Endothelial cell of umbilical vein (primary cell): ENCODE results near the gene RTCB. TPM values are rescaled to one million over a fixed set of nuclear protein-coding genes. Genes with fewer than 3 reads are reported as not detected.

Experiments
- BruUV-seq: library from RNA; stranded (reverse); fragments of 400-500 nt; replicated peaks from 2 replicates; lab custom pipeline; 2021; lab: Mats Ljungman, UMichigan
- CTCF ChIA-PET: fragments of 300-600, 350-600 bp; sonication (Branson Sonifier 250); formaldehyde crosslinking; loops from one replicate; lab custom pipeline; 2021; ENCODE audit warnings: antibody characterized with exemption, inconsistent platforms; lab: Charles Lee
- POLR2A ChIA-PET: fragments of 300-600, 350-600 bp; sonication (Branson Sonifier 250); formaldehyde crosslinking; loops from one replicate; lab custom pipeline; 2021; ENCODE audit warnings: antibody characterized with exemption, inconsistent platforms; lab: Charles Lee
- DNase-seq: peaks from one replicate; pipeline ENCODE4 v3.0.0-alpha.2; 2011; ENCODE audit warnings: low read depth, low spot score
- FAIRE-seq: peaks from 2 replicates; lab custom pipeline; 2011; peaks lifted over from hg19 to GRCh38; lab: Jason Lieb, UNC
- H2AFZ ChIP-seq: 2 replicates; pipeline ENCODE4 v1.6.0; 2012; ENCODE audit warnings: low read depth, low read length, control low read depth, inconsistent platforms
- H3K27ac ChIP-seq: 2 replicates; pipeline ENCODE4 v1.5.1; 2011; ENCODE audit warnings: low read depth, mild to moderate bottlenecking, control low read depth, low read length, moderate library complexity; ENCODE audit not compliant: insufficient read depth
- H3K27me3 ChIP-seq, 2 experiments: 2 replicates each; pipeline versions ENCODE4 v1.6.0 to v1.6.1; 2011; ENCODE audit warnings: low read length in 2 of 2, mixed read lengths in 1 of 2; ENCODE audit not compliant: control insufficient read depth in 2 of 2, insufficient read depth in 2 of 2
- H3K36me3 ChIP-seq, 2 experiments: 2 replicates in 1 of 2; 3 replicates in 1 of 2; pipeline ENCODE4 v1.5.1; 2011; ENCODE audit warnings: low read length in 2 of 2, mild to moderate bottlenecking in 1 of 2, moderate library complexity in 1 of 2; ENCODE audit not compliant: control insufficient read depth in 2 of 2, insufficient read depth in 2 of 2; ENCODE audit errors: extremely low read depth in 1 of 2
- H3K4me1 ChIP-seq: 3 replicates; pipeline ENCODE4 v1.5.1; 2011; ENCODE audit warnings: mild to moderate bottlenecking, low read length; ENCODE audit not compliant: control insufficient read depth, insufficient read depth; ENCODE audit errors: extremely low read depth
- H3K4me2 ChIP-seq: 2 replicates; pipeline ENCODE4 v1.6.1; 2011; ENCODE audit warnings: low read length, control low read depth, mixed read lengths; ENCODE audit not compliant: insufficient read depth
- H3K4me3 ChIP-seq, 3 experiments: fragments of 200-600 bp in 1 of 3; sonication (generic), shearing (Covaris generic) in 1 of 3; replicated peaks in 1 of 3; 2 replicates each; pipeline ENCODE4 v1.5.1; 2011 to 2016; ENCODE audit warnings: control low read depth in 3 of 3, low read length in 3 of 3, mild to moderate bottlenecking in 2 of 3, inconsistent platforms in 1 of 3, low read depth in 1 of 3, moderate library complexity in 1 of 3; ENCODE audit not compliant: insufficient read depth in 1 of 3
- H3K79me2 ChIP-seq: 2 replicates; pipeline ENCODE4 v1.6.0; 2012; ENCODE audit warnings: low read length, inconsistent platforms; ENCODE audit not compliant: control insufficient read depth, insufficient read depth
- H3K9ac ChIP-seq: replicated peaks from 2 replicates; pipeline ENCODE3; 2011; ENCODE audit warnings: low read length, control low read depth; ENCODE audit not compliant: insufficient read depth; ENCODE audit errors: extremely low read depth
- H3K9me1 ChIP-seq: replicated peaks from 3 replicates; pipeline ENCODE4 v1.6.0; 2011; ENCODE audit warnings: mild to moderate bottlenecking, low read length; ENCODE audit not compliant: control insufficient read depth, insufficient read depth; ENCODE audit errors: extremely low read depth
- H3K9me3 ChIP-seq: replicated peaks from 2 replicates; pipeline ENCODE4 v1.5.1; 2012; ENCODE audit warnings: low read length, inconsistent platforms; ENCODE audit not compliant: control insufficient read depth, insufficient read depth
- H4K20me1 ChIP-seq: replicated peaks from 2 replicates; pipeline ENCODE3; 2011; ENCODE audit warnings: mild to moderate bottlenecking, low read length; ENCODE audit not compliant: control insufficient read depth, insufficient read depth; ENCODE audit errors: extremely low read depth
- CTCF ChIP-seq, 2 donors: IDR thresholded peaks; 1 replicate in 1 of 2; 2 replicates in 1 of 2; pipeline ENCODE4 v1.5.1; 2011; ENCODE audit warnings: low read length in 2 of 2, mild to moderate bottlenecking in 2 of 2, moderate library complexity in 2 of 2, control low read depth in 1 of 2, inconsistent platforms in 1 of 2, low read depth in 1 of 2; ENCODE audit not compliant: insufficient read depth in 1 of 2; ENCODE audit errors: extremely low read depth in 1 of 2
- EZH2 ChIP-seq: IDR thresholded peaks from 2 replicates; pipeline ENCODE4 v1.6.1; 2012; ENCODE audit warnings: borderline replicate concordance, low read depth, mild to moderate bottlenecking, moderate library complexity, low read length, inconsistent platforms; ENCODE audit not compliant: severe bottlenecking
- FOS ChIP-seq: IDR thresholded peaks from 2 replicates; pipeline ENCODE4 v1.6.1; 2011; ENCODE audit warnings: mild to moderate bottlenecking, low read length, moderate library complexity, borderline replicate concordance; ENCODE audit not compliant: insufficient read depth
- GATA2 ChIP-seq: IDR thresholded peaks from 2 replicates; pipeline ENCODE4 v1.7.0; 2011; ENCODE audit warnings: low read depth, mild to moderate bottlenecking, moderate library complexity, mixed read lengths, low read length; ENCODE audit not compliant: insufficient read length, insufficient read depth
- JUN ChIP-seq: IDR thresholded peaks from 2 replicates; pipeline ENCODE4 v1.6.1; 2011; ENCODE audit warnings: borderline replicate concordance, low read depth; ENCODE audit not compliant: insufficient read length, insufficient read depth
- MAX ChIP-seq: IDR thresholded peaks from 2 replicates; pipeline ENCODE4 v1.6.1; 2011; ENCODE audit not compliant: insufficient read depth, insufficient read length
- MYC ChIP-seq: IDR thresholded peaks from one replicate; pipeline ENCODE4 v1.6.1; 2011; ENCODE audit warnings: mild to moderate bottlenecking, low read depth, low read length
- POLR2A ChIP-seq: IDR thresholded peaks from 2 replicates; pipeline ENCODE4 v1.6.1; 2012; ENCODE audit warnings: low read depth, mild to moderate bottlenecking, control low read depth, low read length
- POLR2AphosphoS5 ChIP-seq: IDR thresholded peaks from 2 replicates; pipeline ENCODE4 v1.6.1; 2012; ENCODE audit warnings: low read depth, mild to moderate bottlenecking, control low read depth, low read length, moderate library complexity; ENCODE audit not compliant: insufficient read depth
- dilution Hi-C: fragments of 300-500 bp; cut with MboI; formaldehyde crosslinking; loops from one replicate; pipeline ENCODE4 v1.15.0; 2019; ENCODE audit warnings: low sequenced_read_pairs; ENCODE audit not compliant: extremely low pct_ligation_motif_present
- intact Hi-C: fragments of 100-400 bp; cut with micrococcal nuclease; formaldehyde crosslinking; loops from one replicate; pipeline ENCODE4 v1.10.0; 2022
- polyA plus RNA-seq, 4 experiments: library from polyadenylated mRNA; depleted of rRNA in 3 of 4; stranded (reverse) in 3 of 4; unstranded in 1 of 4; fragments of >200 nt; gene quantifications; 2 replicates each; pipeline versions ENCODE4 v1.2.1 to v1.2.3, GENCODE V29; 2011 to 2012; ENCODE audit warnings: missing spikeins in 1 of 4
- total RNA-seq: library from RNA; stranded (reverse); gene quantifications from 2 replicates; pipeline ENCODE4 v1.2.3, GENCODE V29; 2021

Gene RTCB
- total and polyA plus RNA-seq, 2 donors (not counting 3 experiments of a cell fraction or from before 2014, with no cell fraction given) = 98.7 to 100 TPM

- no peak overlapping the region for H3K4me3 ChIP-seq
- POLR2A ChIA-PET = no interaction called here
- peaks cover 2 to 4% of the 10 kb centered on the region in 2 experiments for H3K36me3 ChIP-seq
- BruUV-seq = no TSS peak
- H4K20me1 ChIP-seq = no peaks in the 10 kb centered on the region
- no peaks in the 10 kb centered on the region for H3K9me1 ChIP-seq
- no peak overlapping the region for H3K27ac ChIP-seq
- no peaks in the 10 kb centered on the region for H3K27me3 ChIP-seq
- intact Hi-C loops (no loop called here), dilution Hi-C loops (no loop called here)
- no peak overlapping the region for H3K4me2 ChIP-seq
- peaks cover 18% of the 10 kb centered on the region for H3K4me1 ChIP-seq
- H3K79me2 ChIP-seq = peaks cover 10% of the 10 kb centered on the region
- CTCF ChIA-PET = no interaction called here
- no peaks in the 10 kb centered on the region for H3K9me3 ChIP-seq
- TF ChIP-seq POLR2AphosphoS5 (no peak), CTCF (IDR thresholded peaks at IDR 0.05; ENCODE audit: extremely low read depth in 1 of 2, insufficient read depth in 1 of 2, low read depth in 1 of 2, low read length in 2 of 2) (no peak), JUN (no peak), GATA2 (no peak), MAX (no peak), EZH2 (no peak), FOS (no peak), POLR2A (no peak), MYC (no peak)
- FAIRE-seq = no peak
- no peak overlapping the region for H2AFZ ChIP-seq
- no peak overlapping the region for H3K9ac ChIP-seq
- DNase-seq = peak; percentile 23
Measured at GRCh38 chr22:32343941-32344340, 68.1 kb downstream of the RTCB start.
